PC-9 (cell line): ENCODE results near the gene HFE. TPM values are rescaled to one million over a fixed set of nuclear protein-coding genes. Genes with fewer than 3 reads are reported as not detected.
"Not testable (repeated sequence)": the region's sequence is repeated elsewhere in the genome, so short reads cannot be mapped to it uniquely, and the experiment has no call there.

Experiments
- BruUV-seq: library from RNA; stranded (reverse); fragments of 400-500 nt; replicated peaks from 2 replicates; lab custom pipeline; 2021; lab: Mats Ljungman, UMichigan
- CTCF ChIA-PET: fragments of 300-600 bp; sonication (Branson Sonifier 250); formaldehyde crosslinking; loops from one replicate; lab custom pipeline; 2022; ENCODE audit warnings: antibody characterized with exemption; lab: Charles Lee
- POLR2A ChIA-PET: fragments of 300-600 bp; sonication (Branson Sonifier 250); formaldehyde crosslinking; loops from one replicate; lab custom pipeline; 2022; ENCODE audit warnings: antibody characterized with exemption; ENCODE audit not compliant: unreplicated experiment; lab: Charles Lee
- DNase-seq, 2 experiments: peaks; one replicate each; pipeline versions ENCODE4 v3.0.0 to v3.0.0-alpha.2; 2015 to 2022; ENCODE audit warnings: mixed read lengths in 1 of 2
- H2AFZ ChIP-seq: fragments of 200-600 bp; sonication (generic); 2 replicates; pipeline ENCODE4 v1.8.1; 2017; ENCODE audit warnings: antibody characterized with exemption
- H3F3A ChIP-seq: fragments of 200-600 bp; sonication (generic); 2 replicates; pipeline ENCODE4 v1.8.1; 2017; ENCODE audit warnings: antibody characterized with exemption, mild to moderate bottlenecking, low read depth; ENCODE audit not compliant: insufficient read depth
- H3K27ac ChIP-seq: fragments of 200-600 bp; sonication (generic); 2 replicates; pipeline ENCODE4 v1.6.1; 2016; ENCODE audit warnings: mixed run types
- H3K27me3 ChIP-seq: fragments of 200-600 bp; sonication (generic); 2 replicates; pipeline ENCODE4 v1.6.1; 2016; ENCODE audit warnings: low read depth, mixed run types; ENCODE audit not compliant: insufficient read depth
- H3K36me3 ChIP-seq: fragments of 200-600 bp; sonication (generic); 2 replicates; pipeline ENCODE4 v1.6.1; 2016; ENCODE audit warnings: low read depth, mixed run types
- H3K4me1 ChIP-seq: fragments of 200-600 bp; sonication (generic); replicated peaks from 2 replicates; pipeline ENCODE4 v1.6.1; 2016; ENCODE audit warnings: mixed run types; ENCODE audit not compliant: insufficient read depth
- H3K4me2 ChIP-seq: fragments of 200-600 bp; sonication (generic); 2 replicates; pipeline ENCODE4 v1.6.1; 2017; ENCODE audit warnings: mixed run types
- H3K4me3 ChIP-seq: fragments of 200-600 bp; sonication (generic); 2 replicates; pipeline ENCODE4 v1.6.1; 2016; ENCODE audit warnings: mixed run types
- H3K79me2 ChIP-seq: fragments of 200-600 bp; sonication (generic); 2 replicates; pipeline ENCODE4 v1.6.1; 2017; ENCODE audit warnings: low read depth, mixed run types
- H3K9me2 ChIP-seq: fragments of 200-600 bp; sonication (generic); 2 replicates; pipeline ENCODE4 v1.8.1; 2017; ENCODE audit warnings: mild to moderate bottlenecking; ENCODE audit not compliant: insufficient read depth
- H3K9me3 ChIP-seq: fragments of 200-600 bp; sonication (generic); 2 replicates; pipeline ENCODE4 v1.8.1; 2016; ENCODE audit warnings: low read depth; ENCODE audit not compliant: insufficient read depth
- H4K20me1 ChIP-seq: fragments of 200-600 bp; sonication (generic); 2 replicates; pipeline ENCODE4 v1.8.1; 2017; ENCODE audit not compliant: insufficient read depth
- EZH2 ChIP-seq: fragments of 200-600 bp; sonication (generic); IDR thresholded peaks from 2 replicates; pipeline ENCODE4 v1.8.0; 2017; ENCODE audit warnings: antibody characterized with exemption, low read depth
- intact Hi-C: fragments of 100-400 bp; cut with micrococcal nuclease; formaldehyde crosslinking; loops from one replicate; pipeline ENCODE4 v1.10.0; 2022; ENCODE audit not compliant: unreplicated experiment
- total RNA-seq: library from RNA; stranded (reverse); gene quantifications from 2 replicates; pipeline ENCODE4 v1.2.3, GENCODE V29; 2021
- TF ChIP-seq, protein P1 (sequence below): fragments of 200-600 bp; sonication (generic); conservative IDR thresholded peaks from 2 replicates; pipeline ENCODE4 v1.6.1; 2017; ENCODE audit warnings: mixed run types, antibody characterized with exemption, mild to moderate bottlenecking, moderate library complexity

HFE gene
- total RNA-seq, 1 experiment from 2014 or later: 46.0 TPM

DNA sequence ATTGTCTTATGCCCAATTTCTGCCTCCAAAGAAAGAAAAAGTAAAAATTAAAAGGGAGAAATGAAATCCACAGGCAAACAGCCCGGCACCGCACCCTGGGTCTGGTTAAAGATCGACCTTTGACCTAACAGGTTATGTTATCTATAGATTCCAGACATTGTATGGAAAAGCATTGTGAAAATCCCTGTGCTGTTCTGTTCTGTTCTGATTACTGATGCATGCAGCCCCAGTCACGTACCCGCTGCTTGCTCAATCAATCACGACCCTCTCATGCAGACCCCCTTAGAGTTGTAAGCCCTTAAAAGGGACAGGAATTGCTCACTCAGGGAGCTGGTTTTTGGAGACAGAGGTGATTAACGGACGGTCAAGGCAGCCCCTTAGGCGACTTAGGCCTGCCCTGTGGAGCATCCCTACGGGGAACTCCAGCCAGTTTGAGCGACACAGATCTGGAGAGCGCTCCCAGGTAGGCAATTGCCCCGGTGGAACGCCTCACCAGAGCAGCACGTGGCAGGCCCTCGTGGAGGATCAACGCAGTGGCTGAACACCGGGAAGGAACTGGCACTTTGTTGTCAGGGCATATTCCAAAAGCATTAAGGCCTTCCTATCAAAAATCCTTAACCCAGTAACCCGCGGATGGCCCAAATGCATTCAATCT is 12.0 kb upstream of the HFE start:
- POLR2A ChIA-PET: no interaction called here
- no peak overlapping the region for H3K4me2 ChIP-seq
- no peaks in the 10 kb centered on the region for H3K9me2 ChIP-seq
- H3F3A ChIP-seq: no peaks in the 10 kb centered on the region
- H2AFZ ChIP-seq: no peak overlapping the region
- H3K9me3 ChIP-seq: no peaks in the 10 kb centered on the region
- no peak overlapping the region for H3K4me3 ChIP-seq
- BruUV-seq: no TSS peak
- no peaks in the 10 kb centered on the region for H3K27me3 ChIP-seq
- CTCF ChIA-PET: no interaction called here
- TF ChIP-seq, protein P1, sequence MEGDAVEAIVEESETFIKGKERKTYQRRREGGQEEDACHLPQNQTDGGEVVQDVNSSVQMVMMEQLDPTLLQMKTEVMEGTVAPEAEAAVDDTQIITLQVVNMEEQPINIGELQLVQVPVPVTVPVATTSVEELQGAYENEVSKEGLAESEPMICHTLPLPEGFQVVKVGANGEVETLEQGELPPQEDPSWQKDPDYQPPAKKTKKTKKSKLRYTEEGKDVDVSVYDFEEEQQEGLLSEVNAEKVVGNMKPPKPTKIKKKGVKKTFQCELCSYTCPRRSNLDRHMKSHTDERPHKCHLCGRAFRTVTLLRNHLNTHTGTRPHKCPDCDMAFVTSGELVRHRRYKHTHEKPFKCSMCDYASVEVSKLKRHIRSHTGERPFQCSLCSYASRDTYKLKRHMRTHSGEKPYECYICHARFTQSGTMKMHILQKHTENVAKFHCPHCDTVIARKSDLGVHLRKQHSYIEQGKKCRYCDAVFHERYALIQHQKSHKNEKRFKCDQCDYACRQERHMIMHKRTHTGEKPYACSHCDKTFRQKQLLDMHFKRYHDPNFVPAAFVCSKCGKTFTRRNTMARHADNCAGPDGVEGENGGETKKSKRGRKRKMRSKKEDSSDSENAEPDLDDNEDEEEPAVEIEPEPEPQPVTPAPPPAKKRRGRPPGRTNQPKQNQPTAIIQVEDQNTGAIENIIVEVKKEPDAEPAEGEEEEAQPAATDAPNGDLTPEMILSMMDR: no peak
- H3K27ac ChIP-seq: no peak overlapping the region
- H3K4me1 ChIP-seq: no peaks in the 10 kb centered on the region
- DNase-seq: no peak
- no peaks in the 10 kb centered on the region for H4K20me1 ChIP-seq
- intact Hi-C loops: no loop called here
- no peaks in the 10 kb centered on the region for H3K36me3 ChIP-seq
- no peaks in the 10 kb centered on the region for H3K79me2 ChIP-seq

DNA sequence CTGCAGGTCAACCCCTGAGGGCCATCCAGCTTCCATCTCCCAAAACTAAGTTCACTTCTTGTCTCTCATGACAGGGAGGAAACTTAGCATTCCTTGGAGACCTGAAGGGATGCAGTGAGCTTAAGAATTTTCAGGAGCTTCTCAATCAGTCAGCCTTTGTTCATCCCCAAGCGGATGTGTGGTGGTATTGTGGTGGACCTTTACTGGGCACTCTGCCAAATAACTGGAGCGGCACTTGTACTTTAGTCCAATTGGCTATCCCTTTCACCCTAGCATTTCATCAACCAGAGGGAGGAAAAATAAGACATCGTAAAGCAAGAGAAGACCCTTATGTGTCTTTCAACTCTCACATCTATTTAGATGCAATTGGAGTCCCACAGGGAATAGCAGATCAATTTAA is 9.2 kb upstream of the HFE start:
- H3K4me2 ChIP-seq, H3K9me2 ChIP-seq, H2AFZ ChIP-seq, H3K27me3 ChIP-seq, H3K9me3 ChIP-seq, H3K4me3 ChIP-seq, H3K4me1 ChIP-seq, DNase-seq, H3F3A ChIP-seq, intact Hi-C loops, H3K79me2 ChIP-seq, H3K27ac ChIP-seq, H4K20me1 ChIP-seq, CTCF ChIA-PET, BruUV-seq, H3K36me3 ChIP-seq: not testable (repeated sequence)
- POLR2A ChIA-PET: interaction anchor here (0.5 kb wide), 1 partner anchor 46 kb away, joined by 3 read pairs; a partner anchor contains a TSS

DNA sequence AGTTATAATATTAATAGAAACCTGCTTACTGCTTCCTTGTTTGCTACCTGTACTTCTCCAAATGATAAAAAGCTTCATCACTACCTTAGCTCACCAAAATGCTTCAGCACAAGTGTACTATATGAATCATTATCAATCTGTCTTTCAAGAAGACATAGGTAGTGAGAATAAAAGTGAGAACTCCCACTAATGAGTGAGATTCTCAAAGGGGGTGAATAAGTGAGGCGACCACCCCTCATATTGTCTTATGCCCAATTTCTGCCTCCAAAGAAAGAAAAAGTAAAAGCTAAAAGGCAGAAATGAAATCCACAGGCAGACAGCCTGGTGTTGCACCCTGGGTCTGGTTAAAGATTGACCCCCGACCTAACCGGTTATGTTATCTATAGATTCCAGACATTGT is 6.1 kb upstream of the HFE start:
- H3K4me2 ChIP-seq: not testable (repeated sequence)

DNA sequence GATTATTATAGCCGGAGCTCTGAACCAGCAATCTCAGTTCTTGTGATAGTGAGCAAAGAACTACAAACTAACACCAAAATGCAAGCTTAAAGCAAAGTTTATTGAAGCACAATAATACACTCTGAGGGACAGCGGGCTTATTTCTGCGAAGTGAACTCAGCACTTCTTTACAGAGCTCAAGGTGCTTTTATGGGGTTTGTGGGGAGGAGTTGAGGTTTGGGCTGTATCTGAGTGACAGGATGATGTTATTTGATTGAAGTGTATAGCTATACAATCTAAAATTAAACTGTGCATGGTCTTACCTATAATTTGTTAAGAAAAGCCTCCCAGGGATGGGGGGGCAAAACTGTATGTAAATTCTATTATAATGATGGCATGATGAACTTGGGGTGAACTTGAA is 1.0 kb upstream of the HFE start:
- H3K4me2 ChIP-seq: no peak overlapping the region
- H4K20me1 ChIP-seq: no peaks in the 10 kb centered on the region
- ChIA-PET CTCF (interaction anchor here (0.5 to 0.7 kb wide), 2 partner anchors 438 to 1387 kb away, joined by 3 to 19 read pairs; partner anchors contain the start of gene ZNF184), POLR2A (no interaction called here)
- H3K27me3 ChIP-seq: no peaks in the 10 kb centered on the region
- peaks cover 27% of the 10 kb centered on the region for H3K4me1 ChIP-seq
- BruUV-seq: no TSS peak
- intact Hi-C loops: no loop called here
- no peaks in the 10 kb centered on the region for H3K36me3 ChIP-seq
- DNase-seq: no peak
- no peaks in the 10 kb centered on the region for H3K9me3 ChIP-seq
- no peaks in the 10 kb centered on the region for H3K9me2 ChIP-seq
- H3K79me2 ChIP-seq: peaks cover 25% of the 10 kb centered on the region
- H3F3A ChIP-seq: peaks cover 9% of the 10 kb centered on the region; the same call in 1 of the 2 replicates
- TF ChIP-seq, protein P1: no peak
- no peak for TF ChIP-seq EZH2
- no peak overlapping the region for H2AFZ ChIP-seq
- no peak overlapping the region for H3K27ac ChIP-seq
- no peak overlapping the region for H3K4me3 ChIP-seq

More for the DNA sequence above, 6.1 kb upstream of the HFE start:
- CTCF ChIA-PET: interaction anchor here (0.6 to 0.7 kb wide), 3 partner anchors 15 to 1050 kb away, joined by 3 to 8 read pairs (median 4); no protein-coding TSS in a partner anchor
- H3K4me3 ChIP-seq, DNase-seq, intact Hi-C loops, H3K27me3 ChIP-seq, H2AFZ ChIP-seq, H3F3A ChIP-seq, H3K4me1 ChIP-seq, H4K20me1 ChIP-seq, H3K36me3 ChIP-seq, H3K79me2 ChIP-seq, H3K27ac ChIP-seq, H3K9me2 ChIP-seq, BruUV-seq, H3K9me3 ChIP-seq: not testable (repeated sequence)
- POLR2A ChIA-PET: interaction anchor here (0.6 kb wide), 2 partner anchors 15 to 79 kb away, joined by 5 to 13 read pairs; no protein-coding TSS in a partner anchor
